ENCODE data around the gene CAPN15. TPM values are rescaled to one million over a fixed set of nuclear protein-coding genes. Genes with fewer than 3 reads are reported as not detected.
A peak's percentile ranks its signal among the peaks of the same experiment; 100 is the strongest.

CAPN15 gene
- total RNA-seq, 1 donor from 2014 or later, result 45.2 TPM

DNA sequence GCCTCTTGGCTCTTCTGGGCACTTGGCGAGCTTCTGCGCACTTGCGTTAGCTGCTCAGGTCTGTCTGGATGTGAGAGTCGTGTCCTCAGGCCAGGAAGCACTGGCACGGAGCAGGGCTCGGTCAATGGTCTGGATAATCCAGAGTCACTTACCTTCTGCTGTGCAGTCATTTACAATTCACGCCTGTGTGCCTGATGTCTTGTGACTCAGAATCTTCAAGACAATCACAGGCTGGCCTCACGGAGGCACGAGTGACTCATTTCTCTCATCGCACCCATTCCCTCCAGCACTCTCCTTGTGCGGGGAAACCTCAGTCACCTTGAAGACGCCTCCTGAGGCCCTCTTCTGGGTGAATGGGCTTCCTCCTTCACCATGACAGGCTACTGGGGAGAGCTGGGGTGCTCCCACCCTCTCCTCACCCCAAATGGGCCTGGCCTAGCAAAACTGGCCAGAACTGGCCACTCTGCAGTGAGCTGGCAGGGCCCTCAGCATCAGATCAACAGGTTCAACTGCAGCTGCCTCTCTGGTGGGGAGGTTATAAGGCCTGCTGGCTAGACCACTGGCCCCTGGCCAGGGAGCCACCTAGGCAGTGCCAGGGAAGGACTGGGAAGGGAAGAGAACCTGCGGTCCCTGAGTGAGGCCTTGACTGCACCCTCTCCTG lies 1.9 kb upstream of the CAPN15 start:
- ATAC-seq (no peak), DNase-seq (no peak)
- Histone ChIP-seq H3K27me3 (no peaks in the 10 kb centered on the region), H3K36me3 (peaks cover 3% of the 10 kb centered on the region), H3K9me3 (no peaks in the 10 kb centered on the region), H3K27ac (peak overlapping the region; percentile 97), H3K4me3 (peak overlapping the region; percentile 81), H3K4me1 (peaks cover 24% of the 10 kb centered on the region)
- intact Hi-C loops (cut with DNase I), result no loop called here
- no peak for TF ChIP-seq CTCF (IDR thresholded peaks at IDR 0.05)

- H3K9me3 ChIP-seq, result no peaks in the 10 kb centered on the region
- intact Hi-C loops (cut with DNase I), result no loop called here
- TF ChIP-seq CTCF (IDR thresholded peaks at IDR 0.05), result no peak
- no peaks in the 10 kb centered on the region for H3K27me3 ChIP-seq
- DNase-seq (peak; percentile 84), ATAC-seq (peak; percentile 8)
- peaks cover 24% of the 10 kb centered on the region for H3K4me1 ChIP-seq
- H3K36me3 ChIP-seq, result no peaks in the 10 kb centered on the region
- H3K4me3 ChIP-seq, result peak overlapping the region; percentile 81
- peak overlapping the region; percentile 97 for H3K27ac ChIP-seq
These were observed 1.1 kb upstream of the CAPN15 start for GRCh38 chr16:526181-527014.

GRCh38 chr16:528111-529011 lies 849 bp downstream of the CAPN15 start:
- no peak for TF ChIP-seq CTCF (IDR thresholded peaks at IDR 0.05)
- Histone ChIP-seq H3K27ac (peak overlapping the region; percentile 83), H3K36me3 (no peaks in the 10 kb centered on the region), H3K4me3 (peak overlapping the region; percentile 89), H3K27me3 (no peaks in the 10 kb centered on the region), H3K4me1 (peaks cover 24% of the 10 kb centered on the region), H3K9me3 (no peaks in the 10 kb centered on the region)
- intact Hi-C loops (cut with DNase I), result no loop called here
- no peak for DNase-seq
- peak; percentile 0 for ATAC-seq

DNA sequence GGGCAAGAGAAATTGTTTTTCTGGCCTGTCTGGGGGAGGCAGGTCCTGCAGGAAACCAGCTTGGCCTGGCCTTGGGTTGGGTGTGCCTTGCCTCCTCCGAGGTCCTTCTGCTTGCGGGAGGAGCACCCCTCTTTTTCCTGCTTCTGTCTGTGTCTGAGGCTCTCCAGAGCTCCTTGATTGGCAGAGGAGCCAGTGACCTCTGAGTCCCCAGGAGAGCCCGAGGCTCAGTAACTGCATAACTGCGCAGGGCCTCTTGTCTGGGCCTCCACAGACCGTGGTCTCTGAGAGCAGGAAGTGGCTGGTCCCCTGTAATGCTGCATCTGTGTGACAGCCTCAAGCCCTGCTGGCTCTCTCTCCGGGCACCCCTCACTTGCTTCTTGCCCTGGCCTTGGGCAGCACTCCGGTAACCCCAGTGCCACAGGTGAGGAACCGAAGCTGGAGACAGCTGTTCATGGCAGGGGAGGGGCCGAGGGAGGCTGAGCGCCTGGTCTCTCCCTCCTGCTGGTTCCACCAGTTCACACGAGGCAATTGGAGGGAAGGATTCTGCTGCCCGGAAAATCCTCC lies 1.6 kb downstream of the CAPN15 start:
- DNase-seq, result no peak
- no peak for ATAC-seq
- H3K27ac ChIP-seq, result peak overlapping the region; percentile 83
- H3K4me3 ChIP-seq, result peak overlapping the region; percentile 89
- no peaks in the 10 kb centered on the region for H3K36me3 ChIP-seq
- H3K27me3 ChIP-seq, result no peaks in the 10 kb centered on the region
- H3K4me1 ChIP-seq, result peaks cover 24% of the 10 kb centered on the region
- intact Hi-C loops (cut with DNase I), result no loop called here
- H3K9me3 ChIP-seq, result no peaks in the 10 kb centered on the region
- no peak for TF ChIP-seq CTCF (IDR thresholded peaks at IDR 0.05)

DNA sequence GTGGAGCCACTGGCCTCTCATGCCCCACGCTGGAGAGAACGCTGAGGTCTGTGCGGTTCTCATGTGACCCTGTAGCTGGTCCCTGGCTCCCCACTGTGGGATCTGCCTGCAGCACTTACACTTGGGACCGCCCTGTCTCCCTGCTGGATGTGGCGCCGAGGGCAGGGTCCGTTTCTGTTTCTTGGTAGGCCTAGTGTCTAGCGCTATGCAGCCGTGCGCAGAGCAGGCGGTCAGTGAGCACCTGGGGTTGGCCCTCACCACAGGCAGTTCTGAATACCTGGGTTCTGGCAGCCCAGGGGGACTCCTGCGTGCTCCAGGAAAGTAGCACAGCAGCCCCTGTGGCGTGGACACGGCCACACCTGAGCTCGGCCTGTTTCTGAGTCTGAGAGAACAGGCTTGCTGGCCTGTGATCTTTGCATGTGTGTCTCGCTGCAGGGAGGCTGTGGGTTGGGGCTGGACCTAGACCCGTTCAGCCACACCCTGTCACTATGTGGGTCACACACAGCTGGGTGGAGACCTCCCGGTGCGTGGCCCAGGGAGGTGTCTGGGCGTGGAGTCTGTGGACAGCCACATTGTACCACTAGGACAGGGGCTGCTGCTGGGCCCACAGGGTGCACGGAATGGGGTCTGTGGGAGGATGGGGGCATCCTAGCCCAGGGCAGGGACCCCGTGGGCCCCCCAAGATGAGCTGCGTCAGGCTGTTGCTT lies 2.8 kb downstream of the CAPN15 start:
- ATAC-seq (no peak), DNase-seq (no peak)
- no peak for TF ChIP-seq CTCF (IDR thresholded peaks at IDR 0.05)
- H3K9me3 ChIP-seq, result no peaks in the 10 kb centered on the region
- no peaks in the 10 kb centered on the region for H3K36me3 ChIP-seq
- intact Hi-C loops (cut with DNase I), result no loop called here
- no peak overlapping the region for H3K4me3 ChIP-seq
- H3K27me3 ChIP-seq, result no peaks in the 10 kb centered on the region
- peaks cover 24% of the 10 kb centered on the region for H3K4me1 ChIP-seq
- H3K27ac ChIP-seq, result no peak overlapping the region

Measured in upper lobe of right lung (tissue), 1 donor.